ENCODE measurements around the gene GPBAR1. TPM values are rescaled to one million over a fixed set of nuclear protein-coding genes. Genes with fewer than 3 reads are reported as not detected.

GPBAR1 gene
- total and polyA plus RNA-seq, 2 of the 8 experiments (the other 6 are each of a cell fraction or from before 2014, with no cell fraction given) = 0.32 to 0.59 TPM

DNA sequence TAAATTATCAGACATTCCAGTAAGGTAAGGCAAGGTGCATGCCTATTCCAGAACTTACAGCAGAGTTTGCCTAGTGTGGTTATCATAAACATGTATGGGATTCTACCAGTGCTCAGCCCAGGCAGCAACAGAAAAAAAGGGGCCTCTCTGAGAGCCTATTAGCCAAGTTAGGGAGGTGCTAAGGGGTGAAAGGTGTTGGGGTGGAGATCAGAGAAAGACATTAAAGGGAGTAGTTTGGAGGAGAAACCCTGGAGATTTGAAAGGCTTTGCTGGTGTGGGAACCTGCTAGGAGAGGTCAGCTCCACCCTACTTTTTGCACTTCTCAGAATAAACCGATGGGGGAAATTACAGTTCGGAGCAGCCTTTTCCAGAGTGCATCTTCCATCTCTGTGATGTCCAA lies 40.9 kb upstream of the GPBAR1 start:
- H3K4me3 ChIP-seq (ENCODE audit: extremely low read depth in 1 of 4, insufficient read depth in 2 of 4, low read depth in 3 of 4, low read length in 4 of 4) = no peak overlapping the region
- H4K8ac ChIP-seq (ENCODE audit: extremely low read depth, insufficient read depth, low read length) = no peak overlapping the region
- POLR2A ChIA-PET (ENCODE audit: partially characterized antibody) = interaction anchor here (0.8 to 1.2 kb wide), 3 partner anchors 10 to 41 kb away, joined by 3 to 4 read pairs (median 3); no protein-coding TSS in a partner anchor

More for the DNA sequence above, 40.9 kb upstream of the GPBAR1 start:
- no peak overlapping the region for H3K4ac ChIP-seq (replicated peaks; ENCODE audit: insufficient read length, low read depth, low read length)
- no peak for TF ChIP-seq BRCA1 (IDR thresholded peaks at IDR 0.05; ENCODE audit: low read depth, low read length)
- TF ChIP-seq EZH2 (IDR thresholded peaks at IDR 0.05; ENCODE audit: low read depth, low read length, severe bottlenecking) = no peak
- no peak for TF ChIP-seq TEAD4 (IDR thresholded peaks at IDR 0.05; ENCODE audit: low read depth, low read length)
- no peak for TF ChIP-seq RAD21 (IDR thresholded peaks at IDR 0.05 in 1 of 2, conservative IDR thresholded peaks at IDR 0.05 in 1 of 2; ENCODE audit: low read depth in 2 of 2, low read length in 2 of 2)
- TF ChIP-seq EP300 (IDR thresholded peaks at IDR 0.05; ENCODE audit: borderline replicate concordance in 1 of 2, low read depth in 2 of 2, low read length in 2 of 2) = no peak
- TF ChIP-seq YY1 (IDR thresholded peaks at IDR 0.05; ENCODE audit: low read depth, low read length) = no peak
- H3K4me2 ChIP-seq (ENCODE audit: insufficient read depth in 1 of 2, low read depth in 2 of 2, low read length in 2 of 2) = peak overlapping the region; percentile 22 to 92; a peak in 2 of 4 replicates
- no peak overlapping the region for H2BK20ac ChIP-seq (ENCODE audit: low read length)
- peaks cover 0 to 14% (median under 1%) of the 10 kb centered on the region in 4 experiments; a peak in 4 of 8 replicates for H3K36me3 ChIP-seq (ENCODE audit: control insufficient read depth in 2 of 4, insufficient read depth in 4 of 4, low read length in 3 of 4)
- H2BK15ac ChIP-seq (ENCODE audit: low read length) = no peak overlapping the region
- CTCF ChIA-PET (ENCODE audit: partially characterized antibody) = interaction anchor here (0.6 to 2.1 kb wide), 5 partner anchors 10 to 1150 kb away, joined by 3 to 14 read pairs (median 4); no protein-coding TSS in a partner anchor
- DNase-seq (ENCODE audit: low read depth in 1 of 2, low spot score in 2 of 2) (no peak), FAIRE-seq (no peak)
- peaks cover 14% of the 10 kb centered on the region; the same call in 1 of the 2 replicates for H3K79me1 ChIP-seq (ENCODE audit: low read depth, low read length)
- H3K23ac ChIP-seq (ENCODE audit: insufficient read length) = no peak overlapping the region
- WGBS, 2 experiments (ENCODE audit: extremely low coverage in 1 of 2, insufficient coverage in 1 of 2, insufficient read length in 1 of 2, insufficient replicate concordance in 2 of 2, low coverage in 1 of 2, low lambda C conversion rate in 2 of 2, missing lambda C conversion rate in 1 of 2) = 100% methylated on average over 2 of the region's 2 CpGs; no CpG with 5 or more reads in 1 of the 2 experiments
- H3K56ac ChIP-seq (replicated peaks; ENCODE audit: insufficient read length, low read depth, low read length) = no peak overlapping the region
- no peak overlapping the region for H3K14ac ChIP-seq (ENCODE audit: insufficient read length)
- no peak overlapping the region for H2AFZ ChIP-seq (ENCODE audit: low read length)
- no peak overlapping the region for H2BK5ac ChIP-seq (ENCODE audit: low read depth, low read length)
- H2BK12ac ChIP-seq (ENCODE audit: low read depth, low read length) = no peak overlapping the region
- H3K9me3 ChIP-seq (ENCODE audit: insufficient read depth in 2 of 2, low read depth in 1 of 2, low read length in 1 of 2) = no peaks in the 10 kb centered on the region
- no peak overlapping the region for H4K91ac ChIP-seq (replicated peaks; ENCODE audit: insufficient read length, low read length)
- H2AK5ac ChIP-seq (ENCODE audit: low read depth, low read length) = 0 out of 2 replicates have a peak overlapping the region, but pooled peaks have one; percentile 75
- no peaks in the 10 kb centered on the region for H3K27me3 ChIP-seq (replicated peaks in 1 of 4; ENCODE audit: control insufficient read depth in 3 of 4, extremely low read depth in 1 of 4, insufficient read depth in 3 of 4, low read length in 3 of 4)
- peaks cover 7 to 14% of the 10 kb centered on the region in 2 experiments for H4K20me1 ChIP-seq (replicated peaks in 1 of 2; ENCODE audit: control insufficient read depth in 1 of 2, insufficient read depth in 2 of 2, low read length in 2 of 2)
- H3K18ac ChIP-seq (ENCODE audit: extremely low read depth, low read length) = no peak overlapping the region
- H3K4me1 ChIP-seq (replicated peaks in 1 of 4; ENCODE audit: control insufficient read depth in 3 of 4, insufficient read depth in 4 of 4, low read length in 3 of 4) = peaks cover 0 to 10% (median 3%) of the 10 kb centered on the region in 4 experiments; a peak in 3 of 7 replicates
- H4K5ac ChIP-seq (ENCODE audit: insufficient read length, low read depth, low read length) = no peak overlapping the region
- H2BK120ac ChIP-seq (replicated peaks; ENCODE audit: low read depth, low read length) = no peak overlapping the region
- H3K79me2 ChIP-seq (ENCODE audit: control insufficient read depth in 1 of 2, insufficient read depth in 2 of 2, low read length in 2 of 2) = peaks cover 44 to 74% of the 10 kb centered on the region in 2 experiments
- peaks cover 2% of the 10 kb centered on the region; the same call in 1 of the 2 replicates for H3K23me2 ChIP-seq (ENCODE audit: low read depth, low read length)
- H3K9ac ChIP-seq (replicated peaks in 1 of 4; ENCODE audit: extremely low read depth in 1 of 4, low read depth in 3 of 4, low read length in 3 of 4) = no peak overlapping the region
- H3K27ac ChIP-seq (ENCODE audit: low read depth, low read length) = no peak overlapping the region
